ENCODE measurements around the gene MRNIP.

The MRNIP gene

DNA sequence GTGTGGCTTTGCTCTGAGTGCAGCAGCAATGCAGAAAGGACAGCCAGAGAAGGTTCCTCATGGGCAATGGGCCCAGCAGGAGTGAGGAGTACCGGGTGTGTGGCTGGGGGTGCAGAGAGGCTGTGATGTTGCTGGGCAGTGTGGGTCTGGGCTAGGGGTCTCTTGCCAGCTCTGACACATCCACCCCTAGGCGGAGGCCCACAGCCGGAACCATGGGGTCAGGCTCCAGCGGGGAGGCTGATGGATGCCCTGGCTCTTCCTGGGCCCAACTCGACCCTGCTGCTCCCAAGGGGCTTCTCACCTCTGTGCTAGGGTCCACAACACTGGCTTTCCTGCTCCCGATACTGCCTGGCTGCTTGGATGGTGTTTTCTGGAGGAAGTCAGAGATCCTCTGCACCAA is 29.2 kb upstream of the MRNIP start:
- no peak for DNase-seq (ENCODE audit: low read depth, low spot score)

GRCh38 chr5:179887095-179887494 is 28.5 kb upstream of the MRNIP start:
- no peak for DNase-seq (ENCODE audit: low read depth, low spot score)

DNA sequence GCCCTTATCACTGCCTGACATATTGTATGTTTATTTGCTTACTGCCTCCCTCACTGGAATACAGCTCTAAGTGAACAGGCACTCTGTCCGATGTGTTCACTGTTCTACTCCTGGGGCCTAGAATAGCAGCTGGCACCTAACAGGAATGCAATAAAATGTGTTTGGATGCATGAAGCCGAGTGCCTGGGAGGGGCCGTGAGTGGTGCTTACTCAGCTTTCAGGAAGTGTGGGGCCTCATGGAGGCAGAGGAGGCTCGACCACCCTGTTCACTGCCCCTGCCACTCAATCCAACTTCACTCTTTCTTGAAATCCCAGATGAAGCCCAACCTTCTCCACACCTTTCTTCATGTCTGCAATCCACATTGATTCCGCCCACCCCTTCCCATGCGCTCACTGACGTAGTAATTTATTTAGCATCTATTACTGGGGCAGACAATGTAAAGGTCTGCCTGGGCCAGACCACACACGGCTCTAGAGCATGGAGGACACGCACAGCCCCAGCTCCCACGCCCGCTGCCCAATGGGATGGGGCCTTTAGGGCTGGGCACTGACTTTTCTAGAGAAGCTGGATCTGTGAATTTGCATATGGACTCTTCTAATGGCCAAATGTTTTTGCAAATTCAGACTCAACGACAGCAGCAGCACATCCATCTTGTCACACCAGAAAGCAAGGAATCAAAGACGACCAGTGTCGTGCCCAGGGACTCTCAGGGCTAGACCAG is 27.7 kb upstream of the MRNIP start:
- no peak for DNase-seq (ENCODE audit: low read depth, low spot score)

- no peak for DNase-seq (ENCODE audit: low read depth, low spot score)
Observed at GRCh38 chr5:179885491-179886090, 27.0 kb upstream of the MRNIP start.

DNA sequence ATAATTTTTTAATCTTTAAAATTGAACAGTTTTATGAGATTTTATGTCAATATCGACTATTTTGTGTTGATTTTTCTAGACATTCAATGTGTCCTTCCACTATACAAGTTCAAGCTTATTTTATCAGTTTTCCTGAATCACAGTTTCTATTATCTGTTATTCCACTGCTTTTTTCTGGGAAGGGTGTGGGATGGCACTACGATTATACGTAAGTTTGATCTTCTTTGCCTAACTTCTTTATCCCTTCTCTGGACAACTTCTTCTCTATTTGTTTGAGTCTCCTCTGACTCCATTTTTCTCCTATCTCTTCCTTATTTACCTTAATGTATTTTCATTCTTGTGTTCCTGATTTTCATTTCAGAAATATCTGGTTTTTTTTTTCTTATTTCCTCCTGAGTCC is 24.5 kb upstream of the MRNIP start:
- DNase-seq (ENCODE audit: low read depth, low spot score) = no peak

DNA sequence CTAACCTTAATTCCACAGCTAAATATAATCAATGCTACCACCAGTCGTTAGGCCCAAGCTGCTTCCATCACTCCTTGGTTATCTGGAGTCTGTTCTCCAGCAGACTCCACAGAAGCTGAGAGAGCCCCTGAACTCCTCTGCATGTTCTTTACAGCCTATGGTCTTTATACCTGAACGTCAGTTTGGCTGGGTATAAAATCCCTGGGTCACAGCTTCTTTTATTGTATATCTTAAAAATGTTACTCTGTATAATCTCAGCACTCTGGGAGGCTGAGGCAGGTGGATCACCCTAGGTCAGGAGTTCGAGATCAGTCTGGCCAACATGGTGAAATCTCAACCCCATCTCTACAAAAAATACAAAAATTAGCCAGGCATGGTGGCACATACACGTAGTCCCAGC is 23.7 kb upstream of the MRNIP start:
- DNase-seq (ENCODE audit: low read depth, low spot score) = no peak

DNA sequence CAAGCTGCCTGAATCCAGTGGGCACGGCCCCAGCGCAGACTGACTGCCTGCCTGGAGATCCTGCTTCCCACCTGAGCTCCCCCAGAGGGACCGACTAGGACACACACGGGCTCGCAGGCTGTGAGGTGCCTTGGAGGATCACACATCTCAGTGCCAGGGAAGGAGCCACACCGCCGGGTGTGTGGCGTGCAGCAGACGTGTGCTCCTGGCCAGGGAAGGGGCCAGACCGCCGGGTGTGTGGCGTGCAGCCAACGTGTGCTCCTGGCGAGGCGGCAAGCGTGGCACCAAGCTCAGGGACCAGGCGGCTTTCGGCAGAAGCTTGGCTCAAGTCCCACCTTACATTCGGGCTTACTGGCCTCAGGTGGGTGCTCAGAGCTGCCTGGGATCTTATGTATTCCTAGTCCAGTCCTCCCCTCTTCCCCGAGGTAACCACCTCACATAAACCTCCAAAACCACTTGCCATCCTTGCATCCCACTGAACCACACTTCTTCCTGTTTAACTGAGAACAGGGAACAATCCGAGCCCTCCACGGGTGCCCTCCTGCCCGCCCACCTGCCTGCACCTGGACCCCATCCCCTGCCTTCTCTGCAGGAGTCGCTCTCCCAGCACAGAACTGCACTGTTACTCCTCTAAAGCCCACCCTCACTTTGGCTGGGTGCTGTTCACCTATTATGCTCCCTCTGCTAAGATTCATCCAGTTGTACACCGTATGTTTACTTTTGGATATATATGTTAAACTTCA is 22.4 kb upstream of the MRNIP start:
- no peak for DNase-seq (ENCODE audit: low read depth, low spot score)

DNA sequence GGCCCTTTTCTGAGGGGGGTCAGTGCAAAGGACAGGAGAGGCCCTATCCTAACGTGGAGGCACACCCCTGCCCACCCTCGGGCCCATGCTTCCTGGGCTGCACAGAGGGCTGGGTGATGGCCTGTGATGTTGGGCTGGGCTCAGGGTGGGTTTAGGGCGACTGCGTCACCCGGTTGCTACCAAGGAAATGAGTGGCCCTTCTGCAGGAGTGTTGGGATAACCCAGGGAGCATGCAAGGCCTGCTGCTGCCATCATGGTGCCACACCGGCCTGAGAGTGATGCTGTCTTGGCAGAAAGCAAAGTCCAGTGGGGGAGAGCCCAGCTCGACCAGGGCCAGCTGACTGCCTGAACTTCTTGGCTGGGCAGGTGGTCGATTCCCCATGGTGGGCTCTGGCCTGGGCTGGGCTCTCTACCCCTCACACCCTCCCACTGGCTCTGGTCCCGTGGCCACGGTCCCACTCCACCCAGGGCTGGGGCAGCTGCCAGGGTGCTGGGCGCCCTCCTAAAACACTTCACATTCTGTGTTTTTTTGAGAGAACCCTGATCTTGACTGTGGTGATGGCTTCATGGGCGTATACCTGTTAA is 21.5 kb upstream of the MRNIP start:
- DNase-seq (ENCODE audit: low read depth, low spot score) = no peak

- DNase-seq (ENCODE audit: low read depth, low spot score) = no peak
Observed at GRCh38 chr5:179879690-179880010, 21.0 kb upstream of the MRNIP start.

DNA sequence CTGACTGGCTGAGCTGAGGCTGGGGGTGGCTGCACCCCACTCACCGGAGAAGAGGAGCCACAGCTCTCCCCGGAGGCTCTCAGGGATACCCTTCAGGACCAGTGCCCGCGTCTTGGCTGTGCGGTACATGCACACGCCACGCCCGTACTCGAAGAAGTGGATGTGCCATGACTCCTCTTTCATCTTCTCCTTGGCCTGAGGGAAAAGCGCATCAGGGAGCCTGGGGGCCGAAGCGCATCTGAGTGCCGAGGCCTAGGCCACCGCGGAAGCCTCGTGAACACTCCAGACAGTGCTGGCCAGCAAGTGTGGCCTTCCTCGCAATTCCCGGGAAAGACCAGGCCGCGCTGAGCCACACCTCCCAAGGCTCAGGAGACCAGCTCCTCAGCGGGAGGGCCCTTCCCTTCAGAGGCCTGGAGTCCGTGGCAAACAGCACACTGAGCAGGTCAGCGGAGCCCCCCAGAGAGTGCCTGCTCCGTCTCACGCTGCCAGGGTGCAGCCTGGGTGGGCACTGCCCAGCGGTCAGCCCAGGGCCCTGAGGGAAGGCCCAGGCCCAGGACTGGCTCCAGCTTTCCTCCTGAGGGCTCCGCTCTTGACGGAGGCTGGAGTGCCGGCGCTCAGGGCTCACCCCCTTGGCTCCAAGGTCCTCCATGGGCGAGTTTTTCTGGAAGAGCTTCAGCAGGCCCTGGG is 20.5 kb upstream of the MRNIP start:
- DNase-seq (ENCODE audit: low read depth, low spot score) = no peak

DNA sequence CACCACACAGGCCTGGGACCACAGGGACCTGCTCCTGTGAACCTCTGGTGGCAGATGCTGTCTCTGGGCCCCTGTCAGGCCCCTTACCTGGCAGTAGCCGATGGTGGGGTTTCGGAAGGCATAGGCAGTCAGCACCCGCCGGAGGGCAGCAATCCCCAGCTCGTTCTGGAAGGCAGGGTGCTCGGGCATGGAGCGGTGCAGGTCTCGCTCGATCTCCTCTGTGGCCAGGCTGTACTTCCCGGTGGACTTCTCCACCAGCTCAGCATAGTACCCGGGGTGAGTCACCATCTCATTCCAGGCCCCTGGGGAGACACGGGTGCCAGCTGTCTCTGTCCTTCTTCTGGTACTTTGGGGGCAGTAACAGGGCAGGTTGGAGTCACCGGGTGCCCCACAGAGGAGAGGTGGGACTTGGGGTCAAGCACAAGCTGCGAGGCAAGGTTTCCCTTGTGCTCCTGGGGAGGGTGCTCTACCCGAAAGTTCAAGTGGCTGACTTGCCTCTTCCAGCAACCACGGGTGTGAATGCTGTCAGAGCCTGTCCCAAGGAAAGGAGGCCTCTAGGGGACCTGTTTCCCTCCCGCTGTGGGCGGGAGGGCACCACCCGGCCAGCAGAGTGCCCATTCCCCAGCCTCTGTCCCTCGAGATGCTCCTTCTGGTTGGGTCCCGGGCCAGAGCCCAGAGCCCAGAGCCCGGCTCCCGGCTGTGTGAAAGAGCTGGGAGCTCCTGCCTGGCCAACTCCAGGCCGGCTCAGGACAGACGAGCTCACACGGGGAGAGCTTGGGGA is 19.8 kb upstream of the MRNIP start:
- no peak for DNase-seq (ENCODE audit: low read depth, low spot score)

GRCh38 chr5:179876610-179876952 is 18.0 kb upstream of the MRNIP start:
- no peak for DNase-seq (ENCODE audit: low read depth, low spot score)

DNA sequence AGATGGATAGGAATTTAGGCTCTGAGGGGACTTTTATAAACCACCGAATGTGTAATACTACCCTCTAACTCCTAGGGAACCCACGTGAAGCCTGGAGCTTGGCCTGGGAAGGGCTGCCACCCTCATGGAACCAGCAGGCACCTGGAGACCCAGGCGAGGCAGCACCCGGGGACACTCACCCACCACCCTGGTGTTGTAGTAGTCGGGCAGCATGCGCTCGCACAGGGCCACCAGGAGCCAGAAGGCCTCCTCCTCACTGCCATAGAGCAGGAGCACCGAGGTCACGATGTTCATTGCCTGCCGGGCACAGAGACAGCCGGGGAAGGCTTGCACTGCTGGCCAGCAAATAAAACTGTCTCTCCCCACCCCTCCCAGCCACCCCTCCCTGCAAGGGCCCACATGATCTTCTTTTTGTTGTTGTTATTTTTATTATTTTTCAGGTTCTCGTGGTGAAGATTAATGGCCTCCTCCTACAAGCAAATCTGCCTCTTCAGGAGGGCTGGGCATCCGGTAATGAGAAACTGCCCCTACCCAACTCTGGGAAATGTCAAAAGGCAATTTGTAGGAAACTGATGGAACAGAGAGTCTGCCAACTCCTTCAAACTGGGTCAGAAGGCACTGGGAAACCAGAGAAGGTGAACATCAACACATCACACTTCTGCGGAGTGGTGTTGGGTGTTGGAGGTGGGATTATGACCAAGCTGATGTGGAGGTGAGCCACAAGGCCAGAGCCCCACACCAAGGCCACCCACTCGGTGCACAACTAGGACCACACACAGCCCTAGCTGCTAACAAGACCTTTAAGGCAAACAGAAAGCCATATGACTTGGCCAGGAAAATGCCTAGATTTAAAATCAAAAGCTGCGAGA is 17.4 kb upstream of the MRNIP start:
- no peak for DNase-seq (ENCODE audit: low read depth, low spot score)

DNA sequence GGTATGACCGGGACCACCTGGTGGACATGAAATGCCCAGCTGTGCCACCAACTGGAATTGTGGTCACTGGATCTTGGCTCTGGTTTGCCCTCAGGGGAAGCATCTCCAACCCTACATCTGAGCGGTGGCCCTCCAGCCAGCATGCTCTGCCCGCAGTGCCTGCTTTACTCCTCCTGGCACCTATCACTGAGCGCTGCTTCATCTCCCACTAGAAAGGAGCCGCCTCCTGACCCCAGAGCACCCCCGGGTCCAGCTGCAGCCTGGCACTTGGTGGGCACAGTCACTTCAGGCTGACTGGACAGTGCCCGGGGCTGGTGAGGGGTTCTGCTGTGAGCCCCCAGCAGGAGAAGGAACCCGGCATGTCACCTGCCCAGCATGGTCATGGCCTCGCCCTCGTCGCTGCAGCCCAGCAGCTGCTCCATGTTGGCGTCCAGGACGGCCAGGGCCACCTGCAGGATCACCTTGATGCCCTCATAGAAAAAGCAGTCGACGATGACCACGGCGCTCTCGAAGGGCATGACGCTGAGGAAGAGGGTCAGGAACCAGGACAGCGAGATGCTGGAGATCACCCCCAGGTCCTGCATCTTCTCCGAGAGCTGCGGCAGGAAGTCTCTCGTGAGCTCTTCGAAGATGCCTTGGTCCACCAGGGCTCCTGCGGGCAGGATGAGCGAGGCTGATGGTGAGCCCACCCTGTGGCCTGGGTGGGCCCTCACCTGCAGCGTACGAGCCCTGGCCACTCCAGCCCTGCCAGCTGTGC is 16.1 kb upstream of the MRNIP start:
- no peak for DNase-seq (ENCODE audit: low read depth, low spot score)

DNA sequence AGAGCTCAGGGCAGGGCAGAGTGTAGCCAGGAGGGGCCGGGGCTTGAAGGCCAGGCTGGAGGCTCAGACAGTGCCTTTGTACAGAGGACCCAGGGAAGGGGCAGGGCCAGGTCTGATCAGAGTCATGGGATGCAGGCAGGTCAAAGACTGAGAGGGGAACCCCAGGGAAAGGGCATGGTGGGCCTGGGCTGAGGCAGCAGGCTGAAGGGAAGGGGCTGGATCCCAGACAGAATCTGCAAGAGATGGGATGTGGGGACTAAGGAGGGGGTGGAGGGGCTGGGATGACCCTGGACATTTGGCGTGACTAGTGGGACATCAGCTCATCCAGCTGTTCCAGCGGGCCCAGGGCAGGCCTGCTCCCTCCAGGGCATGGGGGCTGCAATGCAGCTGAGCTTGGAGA is 15.5 kb upstream of the MRNIP start:
- DNase-seq (ENCODE audit: low read depth, low spot score) = no peak

- no peak for DNase-seq (ENCODE audit: low read depth, low spot score)
Observed at GRCh38 chr5:179873588-179874110, 15.0 kb upstream of the MRNIP start.

GRCh38 chr5:179872828-179873575 is 14.4 kb upstream of the MRNIP start:
- DNase-seq (ENCODE audit: low read depth, low spot score) = no peak

DNA sequence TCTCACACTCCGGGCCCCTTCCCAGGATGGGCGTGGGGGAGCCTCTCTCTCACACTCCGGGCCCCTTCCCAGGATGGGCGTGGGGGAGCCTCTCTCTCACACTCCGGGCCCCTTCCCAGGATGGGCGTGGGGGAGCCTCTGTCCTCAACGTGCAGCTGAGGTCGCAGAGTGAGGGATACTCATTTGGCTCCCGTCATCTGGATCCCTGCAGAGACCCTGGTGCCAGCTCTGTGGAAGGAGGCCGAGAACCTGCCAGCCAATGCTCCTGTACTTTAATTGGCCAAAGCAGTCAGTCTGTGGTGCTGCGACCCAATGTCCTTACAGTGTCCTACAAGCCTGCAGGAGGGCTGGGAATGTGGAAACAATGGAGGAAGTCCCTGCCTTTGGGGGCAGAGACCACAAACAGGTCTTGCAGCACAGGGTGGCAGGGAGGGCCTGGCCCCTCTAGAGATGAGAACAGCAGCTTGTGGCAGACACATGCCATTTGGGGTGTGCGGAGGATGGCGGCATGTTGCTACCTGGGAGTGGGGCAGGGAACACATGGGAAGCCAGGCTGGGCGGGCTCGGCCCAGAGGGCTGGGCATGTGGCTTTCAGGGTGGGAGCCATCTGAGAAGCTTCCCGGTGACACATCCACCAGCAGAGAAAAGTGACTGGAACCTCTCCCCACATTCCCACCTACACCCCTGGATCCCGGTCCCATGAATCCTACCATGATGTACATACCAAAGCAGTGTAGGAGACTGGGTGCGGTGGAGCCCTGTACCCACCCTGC is 13.6 kb upstream of the MRNIP start:
- DNase-seq (ENCODE audit: low read depth, low spot score) = no peak
